ENCODE results near the gene NUMBL. TPM values are rescaled to one million over a fixed set of nuclear protein-coding genes. Genes with fewer than 3 reads are reported as not detected.

NUMBL gene
- total RNA-seq, 4 donors from 2014 or later = 35.8 to 60.6 (median 49.1) TPM

- Histone ChIP-seq H3K27ac (no peak overlapping the region), H3K9me3 (no peaks in the 10 kb centered on the region), H3K36me3 (peaks cover 0 to 100% of the 10 kb centered on the region in 2 donors), H3K4me1 (peaks cover 0 to 16% (median 0%) of the 10 kb centered on the region in 3 donors), H3K4me3 (no peak overlapping the region), H3K27me3 (no peaks in the 10 kb centered on the region)
- 54 to 80% methylated on average over 6 to 7 of the region's 7 CpGs for WGBS, 2 donors (ENCODE audit: low coverage in 1 of 2)
- TF ChIP-seq POLR2A (IDR thresholded peaks at IDR 0.05) (no peak), POLR2AphosphoS5 (IDR thresholded peaks at IDR 0.05) (no peak), EP300 (IDR thresholded peaks at IDR 0.05) (no peak), CTCF (IDR thresholded peaks at IDR 0.05) (no peak)
- ATAC-seq = no peak
Measured at GRCh38 chr19:40705950-40706619, 15.6 kb upstream of the NUMBL start.

- Histone ChIP-seq H3K4me3 (no peak overlapping the region), H3K4me1 (peaks cover 0 to 16% (median 0%) of the 10 kb centered on the region in 3 donors), H3K27me3 (no peaks in the 10 kb centered on the region), H3K9me3 (no peaks in the 10 kb centered on the region), H3K36me3 (peaks cover 0 to 100% of the 10 kb centered on the region in 2 donors), H3K27ac (no peak overlapping the region)
- no CpG with 5 or more reads among the region's 9 CpGs for WGBS, 2 donors (ENCODE audit: low coverage in 1 of 2)
- TF ChIP-seq EP300 (IDR thresholded peaks at IDR 0.05) (no peak), POLR2AphosphoS5 (IDR thresholded peaks at IDR 0.05) (no peak)
- no peak for ATAC-seq
Measured at GRCh38 chr19:40705362-40705651, 14.9 kb upstream of the NUMBL start.

- no peak overlapping the region for H3K27ac ChIP-seq
- ATAC-seq = no peak
Measured at GRCh38 chr19:40704491-40705361, 14.3 kb upstream of the NUMBL start.

GRCh38 chr19:40703029-40703755 lies 12.7 kb upstream of the NUMBL start:
- Histone ChIP-seq H3K4me1 (peaks cover 0 to 16% (median 0%) of the 10 kb centered on the region in 3 donors), H3K9me3 (no peaks in the 10 kb centered on the region), H3K4me3 (no peak overlapping the region), H3K27me3 (no peaks in the 10 kb centered on the region), H3K27ac (peak overlapping the region in 3 of 4 donors; percentile 17 to 44 (median 43)), H3K36me3 (peaks cover 0 to 100% of the 10 kb centered on the region in 2 donors)
- ATAC-seq = no peak
- 62 to 69% methylated on average over 10 to 11 of the region's 24 CpGs for WGBS, 2 donors (ENCODE audit: low coverage in 1 of 2)
- TF ChIP-seq POLR2AphosphoS5 (IDR thresholded peaks at IDR 0.05) (no peak), POLR2A (IDR thresholded peaks at IDR 0.05) (no peak), CTCF (IDR thresholded peaks at IDR 0.05) (no peak), EP300 (IDR thresholded peaks at IDR 0.05) (no peak)

More at GRCh38 chr19:40704491-40705361, 14.3 kb upstream of the NUMBL start:
- 78 to 89% methylated on average over 4 to 11 of the region's 18 CpGs for WGBS, 2 donors (ENCODE audit: low coverage in 1 of 2)
- H3K27me3 ChIP-seq = no peaks in the 10 kb centered on the region
- no peaks in the 10 kb centered on the region for H3K9me3 ChIP-seq
- no peak for TF ChIP-seq CTCF (IDR thresholded peaks at IDR 0.05)
- no peak overlapping the region for H3K4me3 ChIP-seq
- peaks cover 0 to 100% of the 10 kb centered on the region in 2 donors for H3K36me3 ChIP-seq
- peaks cover 0 to 16% (median 0%) of the 10 kb centered on the region in 3 donors for H3K4me1 ChIP-seq

- Histone ChIP-seq H3K4me3 (no peak overlapping the region), H3K9me3 (no peaks in the 10 kb centered on the region), H3K4me1 (peaks cover 0 to 16% (median 0%) of the 10 kb centered on the region in 3 donors), H3K27ac (peak overlapping the region in 3 of 4 donors; percentile 17 to 44 (median 43)), H3K27me3 (no peaks in the 10 kb centered on the region), H3K36me3 (peaks cover 0 to 98% of the 10 kb centered on the region in 2 donors)
- TF ChIP-seq POLR2A (IDR thresholded peaks at IDR 0.05) = peak in 1 of 2 donors; percentile 4
- TF ChIP-seq CTCF (IDR thresholded peaks at IDR 0.05) = peak in 3 of 4 experiments; percentile 55 to 60 (median 57)
- TF ChIP-seq POLR2AphosphoS5 (IDR thresholded peaks at IDR 0.05) = peak; percentile 33
- TF ChIP-seq EP300 (IDR thresholded peaks at IDR 0.05) = no peak
- 36 to 42% methylated on average over 11 to 14 of the region's 18 CpGs for WGBS, 2 donors (ENCODE audit: low coverage in 1 of 2)
- peak; percentile 60 for ATAC-seq
Measured at GRCh38 chr19:40702337-40703012, 12.0 kb upstream of the NUMBL start.

Measured in gastroesophageal sphincter (tissue), 4 donors.